Fibroblast of lung (primary cell): ENCODE results near the gene CACNA1F.

ENCODE experiments used
- EZH2 ChIP-seq: IDR thresholded peaks from 2 replicates; pipeline ENCODE4 v1.5.1; 2012; ENCODE audit warnings: low read length, control low read depth, mild to moderate bottlenecking; ENCODE audit errors: missing control alignments
- TF ChIP-seq, protein P1 (sequence below), 2 donors: IDR thresholded peaks in 1 of 2; conservative IDR thresholded peaks in 1 of 2; 1 replicate in 1 of 2; 2 replicates in 1 of 2; pipeline ENCODE4 v1.5.1; 2011 to 2012; ENCODE audit warnings: low read length in 2 of 2, control low read depth in 1 of 2, inconsistent platforms in 1 of 2, low read depth in 1 of 2, mild to moderate bottlenecking in 1 of 2

DNA sequence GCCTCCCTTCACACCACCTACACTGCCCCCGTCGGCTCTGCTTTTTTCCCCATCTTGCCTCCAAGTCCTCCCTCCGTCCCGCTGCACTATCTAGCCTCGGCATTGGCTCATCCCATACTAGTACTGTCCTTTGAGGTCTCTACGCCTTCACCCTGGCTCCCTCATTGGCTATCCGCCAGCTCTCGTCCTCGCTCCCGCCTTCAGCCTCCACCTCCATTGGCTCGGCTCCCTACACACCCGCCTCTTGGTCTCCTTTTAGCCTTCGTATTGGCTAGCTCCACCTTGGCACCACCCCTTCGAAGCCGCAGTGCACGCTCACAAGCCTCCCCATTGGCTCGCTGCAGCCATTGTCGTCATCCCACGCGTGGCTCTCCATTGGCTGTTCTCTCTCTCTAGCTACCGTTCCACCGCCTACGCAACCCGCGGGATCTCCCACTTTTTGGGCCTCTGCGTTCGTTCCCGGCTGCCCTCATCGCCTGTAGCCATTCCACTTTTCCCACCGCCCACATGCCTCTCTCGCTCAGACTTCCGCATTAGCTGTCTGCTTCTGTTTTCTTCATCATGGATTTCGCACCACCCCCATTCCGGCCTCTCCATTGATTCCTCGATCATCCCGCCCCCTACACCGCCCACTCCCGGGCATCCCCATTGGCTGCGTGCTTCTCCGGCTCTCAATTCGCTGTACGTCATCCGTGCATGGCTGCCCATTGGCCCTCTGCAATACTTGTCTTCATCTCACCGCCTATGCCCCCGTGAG lies 36.0 kb upstream of the CACNA1F start:
- TF ChIP-seq, protein P1, sequence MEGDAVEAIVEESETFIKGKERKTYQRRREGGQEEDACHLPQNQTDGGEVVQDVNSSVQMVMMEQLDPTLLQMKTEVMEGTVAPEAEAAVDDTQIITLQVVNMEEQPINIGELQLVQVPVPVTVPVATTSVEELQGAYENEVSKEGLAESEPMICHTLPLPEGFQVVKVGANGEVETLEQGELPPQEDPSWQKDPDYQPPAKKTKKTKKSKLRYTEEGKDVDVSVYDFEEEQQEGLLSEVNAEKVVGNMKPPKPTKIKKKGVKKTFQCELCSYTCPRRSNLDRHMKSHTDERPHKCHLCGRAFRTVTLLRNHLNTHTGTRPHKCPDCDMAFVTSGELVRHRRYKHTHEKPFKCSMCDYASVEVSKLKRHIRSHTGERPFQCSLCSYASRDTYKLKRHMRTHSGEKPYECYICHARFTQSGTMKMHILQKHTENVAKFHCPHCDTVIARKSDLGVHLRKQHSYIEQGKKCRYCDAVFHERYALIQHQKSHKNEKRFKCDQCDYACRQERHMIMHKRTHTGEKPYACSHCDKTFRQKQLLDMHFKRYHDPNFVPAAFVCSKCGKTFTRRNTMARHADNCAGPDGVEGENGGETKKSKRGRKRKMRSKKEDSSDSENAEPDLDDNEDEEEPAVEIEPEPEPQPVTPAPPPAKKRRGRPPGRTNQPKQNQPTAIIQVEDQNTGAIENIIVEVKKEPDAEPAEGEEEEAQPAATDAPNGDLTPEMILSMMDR (conservative IDR thresholded peaks at IDR 0.05 in 1 of 2, IDR thresholded peaks at IDR 0.05 in 1 of 2; ENCODE audit: low read depth in 1 of 2, low read length in 2 of 2): no peak
- TF ChIP-seq EZH2: no peak
